HL-60 (cell line): ENCODE results near the gene NLGN1.

Experiments
- GABPA ChIP-seq: IDR thresholded peaks from 2 replicates; pipeline ENCODE4 v1.6.1; 2012; ENCODE audit warnings: low read depth
- POLR2AphosphoS5 ChIP-seq: IDR thresholded peaks from 2 replicates; pipeline ENCODE4 v1.6.1; 2012; ENCODE audit warnings: low read depth
- SPI1 ChIP-seq: IDR thresholded peaks from 2 replicates; pipeline ENCODE4 v1.6.1; 2012; ENCODE audit warnings: low read depth, mild to moderate bottlenecking, borderline replicate concordance
- TF ChIP-seq, protein P1 (sequence below): IDR thresholded peaks from one replicate; pipeline ENCODE4 v1.5.1; 2011; ENCODE audit warnings: low read length, control low read depth, inconsistent platforms; ENCODE audit not compliant: insufficient read depth

DNA sequence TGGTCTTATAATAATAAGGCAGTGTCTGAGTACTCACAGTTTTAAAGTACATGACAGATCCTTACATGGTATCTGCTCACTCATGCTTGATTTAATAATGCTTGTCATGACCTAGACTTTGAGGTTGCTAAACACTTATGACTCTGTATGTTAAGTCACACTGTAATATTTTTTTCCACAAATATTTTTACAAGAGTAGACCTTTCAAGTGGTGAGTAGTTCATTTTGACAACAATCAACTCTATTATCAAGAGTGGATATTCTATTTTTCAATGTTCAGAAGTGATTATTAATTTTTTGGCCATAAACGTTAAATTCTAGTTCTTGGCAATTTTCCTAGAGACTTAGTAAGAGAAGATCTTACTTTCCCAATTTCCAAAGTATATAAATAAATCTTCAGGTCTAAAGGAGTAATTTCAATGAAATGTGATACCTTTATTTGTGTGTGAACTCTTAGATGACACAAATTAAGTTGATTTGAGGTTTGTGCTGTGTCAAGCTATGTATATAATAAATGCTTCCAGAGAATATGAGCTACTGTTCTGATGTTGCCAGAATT is 104.5 kb downstream of the NLGN1 start:
- no peak for TF ChIP-seq POLR2AphosphoS5
- TF ChIP-seq GABPA, result no peak
- TF ChIP-seq, protein P1, sequence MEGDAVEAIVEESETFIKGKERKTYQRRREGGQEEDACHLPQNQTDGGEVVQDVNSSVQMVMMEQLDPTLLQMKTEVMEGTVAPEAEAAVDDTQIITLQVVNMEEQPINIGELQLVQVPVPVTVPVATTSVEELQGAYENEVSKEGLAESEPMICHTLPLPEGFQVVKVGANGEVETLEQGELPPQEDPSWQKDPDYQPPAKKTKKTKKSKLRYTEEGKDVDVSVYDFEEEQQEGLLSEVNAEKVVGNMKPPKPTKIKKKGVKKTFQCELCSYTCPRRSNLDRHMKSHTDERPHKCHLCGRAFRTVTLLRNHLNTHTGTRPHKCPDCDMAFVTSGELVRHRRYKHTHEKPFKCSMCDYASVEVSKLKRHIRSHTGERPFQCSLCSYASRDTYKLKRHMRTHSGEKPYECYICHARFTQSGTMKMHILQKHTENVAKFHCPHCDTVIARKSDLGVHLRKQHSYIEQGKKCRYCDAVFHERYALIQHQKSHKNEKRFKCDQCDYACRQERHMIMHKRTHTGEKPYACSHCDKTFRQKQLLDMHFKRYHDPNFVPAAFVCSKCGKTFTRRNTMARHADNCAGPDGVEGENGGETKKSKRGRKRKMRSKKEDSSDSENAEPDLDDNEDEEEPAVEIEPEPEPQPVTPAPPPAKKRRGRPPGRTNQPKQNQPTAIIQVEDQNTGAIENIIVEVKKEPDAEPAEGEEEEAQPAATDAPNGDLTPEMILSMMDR, result no peak
- no peak for TF ChIP-seq SPI1
